ENCODE data around the gene TMEM37. TPM values are rescaled to one million over a fixed set of nuclear protein-coding genes. Genes with fewer than 3 reads are reported as not detected.

TMEM37 gene
- total RNA-seq, 1 experiment from 2014 or later = 2.3 TPM

GRCh38 chr2:119474371-119475224, 42.9 kb downstream of the TMEM37 start:
- Histone ChIP-seq H3K9ac (ENCODE audit: low read length) (no peak overlapping the region), H3K4me3 (replicated peaks in 1 of 2; ENCODE audit: low read depth in 1 of 2, low read length in 2 of 2) (no peak overlapping the region), H3K9me3 (ENCODE audit: control insufficient read depth in 1 of 2, insufficient read depth in 1 of 2, low read depth in 1 of 2, low read length in 2 of 2) (no peaks in the 10 kb centered on the region), H2AFZ (ENCODE audit: low read depth, low read length, poor library complexity, severe bottlenecking) (no peak overlapping the region), H3K4me1 (ENCODE audit: control insufficient read depth in 1 of 2, insufficient read depth in 2 of 2, low read length in 2 of 2) (peaks cover 0 to 7% of the 10 kb centered on the region in 2 experiments; a peak in 2 of 4 replicates), H3K27me3 (ENCODE audit: insufficient read depth, low read length) (no peaks in the 10 kb centered on the region), H3K79me2 (ENCODE audit: insufficient read depth, low read length) (no peaks in the 10 kb centered on the region), H3K9me2 (ENCODE audit: insufficient read depth) (no peaks in the 10 kb centered on the region), H3K36me3 (ENCODE audit: control insufficient read depth in 1 of 2, insufficient read depth in 2 of 2, low read length in 2 of 2) (no peaks in the 10 kb centered on the region), H4K20me1 (ENCODE audit: insufficient read depth) (no peaks in the 10 kb centered on the region), H3K4me2 (ENCODE audit: low read length) (no peak overlapping the region), H3K27ac (ENCODE audit: low read depth, low read length) (no peak overlapping the region)
- BruUV-seq (replicated peaks) = no TSS peak
- TF ChIP-seq ELF1 (IDR thresholded peaks at IDR 0.05; ENCODE audit: borderline replicate concordance, low read depth) (no peak), CEBPB (IDR thresholded peaks at IDR 0.05; ENCODE audit: low read depth) (no peak), TCF7L2 (IDR thresholded peaks at IDR 0.05; ENCODE audit: borderline replicate concordance, extremely low read depth, insufficient read depth, insufficient read length) (no peak), YY1 (IDR thresholded peaks at IDR 0.05; ENCODE audit: extremely low read depth, insufficient replicate concordance, low read depth, low read length) (no peak), CBX3 (IDR thresholded peaks at IDR 0.05; ENCODE audit: low read depth) (no peak), REST (IDR thresholded peaks at IDR 0.05; ENCODE audit: low read depth) (no peak), POLR2AphosphoS5 (IDR thresholded peaks at IDR 0.05; ENCODE audit: low read depth, low read length) (no peak), EZH2phosphoT487 (IDR thresholded peaks at IDR 0.05; ENCODE audit: borderline replicate concordance) (no peak), SIN3A (IDR thresholded peaks at IDR 0.05; ENCODE audit: low read depth) (no peak), ZFX (IDR thresholded peaks at IDR 0.05) (no peak), EZH2 (IDR thresholded peaks at IDR 0.05) (no peak), ZNF274 (IDR thresholded peaks at IDR 0.05; ENCODE audit: low read depth, low read length) (no peak)
- TF ChIP-seq, protein P1, sequence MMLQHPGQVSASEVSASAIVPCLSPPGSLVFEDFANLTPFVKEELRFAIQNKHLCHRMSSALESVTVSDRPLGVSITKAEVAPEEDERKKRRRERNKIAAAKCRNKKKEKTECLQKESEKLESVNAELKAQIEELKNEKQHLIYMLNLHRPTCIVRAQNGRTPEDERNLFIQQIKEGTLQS (IDR thresholded peaks at IDR 0.05) = no peak
- TF ChIP-seq, protein P2, sequence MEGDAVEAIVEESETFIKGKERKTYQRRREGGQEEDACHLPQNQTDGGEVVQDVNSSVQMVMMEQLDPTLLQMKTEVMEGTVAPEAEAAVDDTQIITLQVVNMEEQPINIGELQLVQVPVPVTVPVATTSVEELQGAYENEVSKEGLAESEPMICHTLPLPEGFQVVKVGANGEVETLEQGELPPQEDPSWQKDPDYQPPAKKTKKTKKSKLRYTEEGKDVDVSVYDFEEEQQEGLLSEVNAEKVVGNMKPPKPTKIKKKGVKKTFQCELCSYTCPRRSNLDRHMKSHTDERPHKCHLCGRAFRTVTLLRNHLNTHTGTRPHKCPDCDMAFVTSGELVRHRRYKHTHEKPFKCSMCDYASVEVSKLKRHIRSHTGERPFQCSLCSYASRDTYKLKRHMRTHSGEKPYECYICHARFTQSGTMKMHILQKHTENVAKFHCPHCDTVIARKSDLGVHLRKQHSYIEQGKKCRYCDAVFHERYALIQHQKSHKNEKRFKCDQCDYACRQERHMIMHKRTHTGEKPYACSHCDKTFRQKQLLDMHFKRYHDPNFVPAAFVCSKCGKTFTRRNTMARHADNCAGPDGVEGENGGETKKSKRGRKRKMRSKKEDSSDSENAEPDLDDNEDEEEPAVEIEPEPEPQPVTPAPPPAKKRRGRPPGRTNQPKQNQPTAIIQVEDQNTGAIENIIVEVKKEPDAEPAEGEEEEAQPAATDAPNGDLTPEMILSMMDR (IDR thresholded peaks at IDR 0.05 in 2 of 3, conservative IDR thresholded peaks at IDR 0.05 in 1 of 3; ENCODE audit: borderline replicate concordance in 1 of 3, insufficient read depth in 1 of 3, low read depth in 2 of 3, low read length in 2 of 3) = no peak
- TF ChIP-seq, protein P3, sequence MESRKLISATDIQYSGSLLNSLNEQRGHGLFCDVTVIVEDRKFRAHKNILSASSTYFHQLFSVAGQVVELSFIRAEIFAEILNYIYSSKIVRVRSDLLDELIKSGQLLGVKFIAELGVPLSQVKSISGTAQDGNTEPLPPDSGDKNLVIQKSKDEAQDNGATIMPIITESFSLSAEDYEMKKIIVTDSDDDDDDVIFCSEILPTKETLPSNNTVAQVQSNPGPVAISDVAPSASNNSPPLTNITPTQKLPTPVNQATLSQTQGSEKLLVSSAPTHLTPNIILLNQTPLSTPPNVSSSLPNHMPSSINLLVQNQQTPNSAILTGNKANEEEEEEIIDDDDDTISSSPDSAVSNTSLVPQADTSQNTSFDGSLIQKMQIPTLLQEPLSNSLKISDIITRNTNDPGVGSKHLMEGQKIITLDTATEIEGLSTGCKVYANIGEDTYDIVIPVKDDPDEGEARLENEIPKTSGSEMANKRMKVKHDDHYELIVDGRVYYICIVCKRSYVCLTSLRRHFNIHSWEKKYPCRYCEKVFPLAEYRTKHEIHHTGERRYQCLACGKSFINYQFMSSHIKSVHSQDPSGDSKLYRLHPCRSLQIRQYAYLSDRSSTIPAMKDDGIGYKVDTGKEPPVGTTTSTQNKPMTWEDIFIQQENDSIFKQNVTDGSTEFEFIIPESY (IDR thresholded peaks at IDR 0.05; ENCODE audit: extremely low read depth, insufficient replicate concordance, low read length) = no peak
- ChIA-PET RAD21 (ENCODE audit: low non-redundant PET in 1 of 2, low total read pairs in 2 of 2, uncharacterized antibody in 2 of 2, unreplicated experiment in 2 of 2) (interaction anchor here in 1 of 2 experiments (0.6 kb wide), 1 partner anchor 46 kb away, joined by 3 read pairs; no protein-coding TSS in a partner anchor), POLR2A (no interaction called here), CTCF (interaction anchor here (2.5 kb wide), 1 partner anchor 66 kb away, joined by 16 read pairs; no protein-coding TSS in a partner anchor)
- no peak for DNase-seq (ENCODE audit: low read depth, low spot score)
- ATAC-seq = no peak
- intact Hi-C loops (cut with micrococcal nuclease) = loop anchor here (10.0 kb wide), 1 partner anchor 180 kb away; no protein-coding TSS in a partner anchor

Data from HCT116 (cell line).